K562 (cell line): Measurements from ENCODE around the gene PRKRIP1. TPM values are rescaled to one million over a fixed set of nuclear protein-coding genes. Genes with fewer than 3 reads are reported as not detected.

Experiments used
- ATF1 ChIP-seq, 2 experiments: fragments of 450-650 bp in 1 of 2; IDR thresholded peaks; 2 replicates each; pipeline ENCODE4 v1.6.1; 2016; ENCODE audit warnings: missing compliant biosample characterization in 1 of 2, missing genetic modification characterization in 1 of 2
- ATF3 ChIP-seq, 2 experiments: fragments of 450-650 bp in 1 of 2; sonication (generic) in 1 of 2; formaldehyde crosslinking in 1 of 2; IDR thresholded peaks in 1 of 2; conservative IDR thresholded peaks in 1 of 2; 2 replicates each; pipeline versions ENCODE4 v1.6.1 to v1.8.1; 2016 to 2023; ENCODE audit warnings: mild to moderate bottlenecking in 2 of 2, moderate library complexity in 2 of 2, inconsistent platforms in 1 of 2, missing genetic modification reagents in 1 of 2
- CCNT2 ChIP-seq: IDR thresholded peaks from 2 replicates; pipeline ENCODE4 v1.6.1; 2011; ENCODE audit warnings: borderline replicate concordance, low read depth, mild to moderate bottlenecking, moderate library complexity, mixed read lengths, low read length; ENCODE audit not compliant: insufficient read length; ENCODE audit errors: extremely low read depth
- ETV5 ChIP-seq: sonication (generic); formaldehyde crosslinking; IDR thresholded peaks from 2 replicates; pipeline ENCODE4 v1.4.0; 2020; ENCODE audit warnings: low read depth, mild to moderate bottlenecking, missing genetic modification reagents
- GABPB1 ChIP-seq: sonication (generic); formaldehyde crosslinking; IDR thresholded peaks from 2 replicates; pipeline ENCODE4 v1.8.0; 2022; ENCODE audit warnings: mild to moderate bottlenecking, missing genetic modification reagents
- GATAD2A ChIP-seq: fragments of 450-650 bp; IDR thresholded peaks from 2 replicates; pipeline ENCODE4 v1.6.1; 2017
- JUND ChIP-seq, 2 experiments: IDR thresholded peaks; 2 replicates in 1 of 2; 3 replicates in 1 of 2; pipeline ENCODE4 v1.6.1; 2011; ENCODE audit warnings: borderline replicate concordance in 2 of 2, low read depth in 2 of 2, low read length in 2 of 2, improper control_type of control experiment in 1 of 2, missing biosample characterization in 1 of 2, missing genetic modification characterization in 1 of 2, missing genetic modification reagents in 1 of 2
- NR2F6 ChIP-seq: fragments of 450-650 bp; formaldehyde crosslinking; IDR thresholded peaks from 2 replicates; pipeline ENCODE4 v1.4.0; 2020; ENCODE audit warnings: mild to moderate bottlenecking
- POLR3G ChIP-seq: IDR thresholded peaks from 2 replicates; pipeline ENCODE4 v1.6.1; 2011; ENCODE audit not compliant: insufficient read length, insufficient replicate concordance; ENCODE audit errors: extremely low read depth
- PRMT5 ChIP-seq: sonication (generic); formaldehyde crosslinking; IDR thresholded peaks from 2 replicates; pipeline ENCODE4 v1.5.0; 2020; ENCODE audit warnings: missing genetic modification reagents
- SIN3A ChIP-seq, 2 experiments: fragments of 150-350 bp in 1 of 2; IDR thresholded peaks; 2 replicates each; pipeline ENCODE4 v1.6.1; 2011 to 2016; ENCODE audit warnings: borderline replicate concordance in 2 of 2, low read depth in 2 of 2, low read length in 2 of 2, mild to moderate bottlenecking in 2 of 2, moderate library complexity in 2 of 2; ENCODE audit not compliant: control insufficient read depth in 1 of 2
- SNIP1 ChIP-seq: fragments of 450-650 bp; IDR thresholded peaks from 2 replicates; pipeline ENCODE4 v1.7.1; 2017; ENCODE audit warnings: low read depth, mild to moderate bottlenecking
- SRSF9 ChIP-seq: fragments of 200-400 bp; formaldehyde crosslinking; IDR thresholded peaks from 2 replicates; pipeline ENCODE4 v1.6.1; 2017; ENCODE audit warnings: low read depth, low read length, borderline replicate concordance
- XRCC3 ChIP-seq: fragments of 450-650 bp; IDR thresholded peaks from 2 replicates; pipeline ENCODE4 v1.6.1; 2017; ENCODE audit warnings: mild to moderate bottlenecking, moderate library complexity
- ZBTB8A ChIP-seq: fragments of 450-650 bp; IDR thresholded peaks from 2 replicates; pipeline ENCODE4 v1.6.1; 2018; ENCODE audit warnings: mild to moderate bottlenecking, moderate library complexity; ENCODE audit not compliant: partially characterized antibody
- ZNF224 ChIP-seq: sonication (generic); formaldehyde crosslinking; IDR thresholded peaks from 2 replicates; pipeline ENCODE4 v1.8.0; 2022; ENCODE audit warnings: mild to moderate bottlenecking, missing genetic modification reagents
- ZNF324 ChIP-seq: fragments of 250-450 bp; sonication (Bioruptor Pico); IDR thresholded peaks from 2 replicates; pipeline ENCODE4 v1.4.0; 2020; ENCODE audit warnings: mild to moderate bottlenecking
- polyA plus RNA-seq, 8 experiments: library from polyadenylated mRNA; depleted of rRNA in 4 of 8; stranded (reverse) in 5 of 8; unstranded in 3 of 8; fragments of >200 nt; fragmentation: Nextera tagmentation in 2 of 8; fragmentation: Illumina TruSeq in 1 of 8; extraction: Ambion mirVana in 2 of 8; extraction: Trizol in 1 of 8; gene quantifications; 2 replicates each; pipeline versions ENCODE4 v1.2.1 to v1.2.3, GENCODE V29; 2011 to 2014; ENCODE audit warnings: inconsistent platforms in 1 of 8, missing spikeins in 1 of 8
- total RNA-seq, 7 experiments: library from RNA; depleted of rRNA in 6 of 7; stranded (reverse); fragments of >200 nt in 6 of 7; fragmentation: Illumina TruSeq in 2 of 7; extraction: Trizol in 2 of 7; gene quantifications; 2 replicates each; pipeline versions ENCODE4 v1.2.1 to v1.2.3, GENCODE V29; 2011 to 2021; ENCODE audit warnings: low replicate concordance in 1 of 7
- TF ChIP-seq, protein P1 (sequence below), 2 experiments: fragments of 450-650 bp; conservative IDR thresholded peaks; 2 replicates each; pipeline ENCODE4 v1.6.1; 2017; ENCODE audit warnings: mild to moderate bottlenecking in 2 of 2, moderate library complexity in 2 of 2
- TF ChIP-seq, protein P2 (sequence below), 3 experiments: IDR thresholded peaks in 2 of 3; conservative IDR thresholded peaks in 1 of 3; 2 replicates each; pipeline ENCODE4 v1.5.1; 2011 to 2012; ENCODE audit warnings: low read length in 3 of 3, mild to moderate bottlenecking in 3 of 3, control low read depth in 2 of 3, improper control_type of control experiment in 1 of 3, inconsistent platforms in 1 of 3, low read depth in 1 of 3, mixed read lengths in 1 of 3, moderate library complexity in 1 of 3; ENCODE audit not compliant: insufficient read depth in 2 of 3
- TF ChIP-seq, protein P3 (sequence below): fragments of 450-650 bp; IDR thresholded peaks from 2 replicates; pipeline ENCODE4 v1.6.1; 2016; ENCODE audit warnings: low read depth, mild to moderate bottlenecking, moderate library complexity

The PRKRIP1 gene
- total and polyA plus RNA-seq, 9 of the 15 experiments (the other 6 are each of a cell fraction or from before 2014, with no cell fraction given): 14.9 to 52.1 (median 19.8) TPM

- peak; percentile 21; the same call in 1 of the 2 replicates for TF ChIP-seq ATF3 (IDR thresholded peaks at IDR 0.05)
- no peak for TF ChIP-seq ATF3 (CRISPR knock-in tag; conservative IDR thresholded peaks at IDR 0.05)
- TF ChIP-seq NR2F6 (CRISPR knock-in tag): no peak
- TF ChIP-seq GATAD2A: 0 out of 2 replicates have a peak, but pooled peaks have one; percentile 30
- no peak for TF ChIP-seq ZNF224 (CRISPR knock-in tag)
- TF ChIP-seq, protein P1, sequence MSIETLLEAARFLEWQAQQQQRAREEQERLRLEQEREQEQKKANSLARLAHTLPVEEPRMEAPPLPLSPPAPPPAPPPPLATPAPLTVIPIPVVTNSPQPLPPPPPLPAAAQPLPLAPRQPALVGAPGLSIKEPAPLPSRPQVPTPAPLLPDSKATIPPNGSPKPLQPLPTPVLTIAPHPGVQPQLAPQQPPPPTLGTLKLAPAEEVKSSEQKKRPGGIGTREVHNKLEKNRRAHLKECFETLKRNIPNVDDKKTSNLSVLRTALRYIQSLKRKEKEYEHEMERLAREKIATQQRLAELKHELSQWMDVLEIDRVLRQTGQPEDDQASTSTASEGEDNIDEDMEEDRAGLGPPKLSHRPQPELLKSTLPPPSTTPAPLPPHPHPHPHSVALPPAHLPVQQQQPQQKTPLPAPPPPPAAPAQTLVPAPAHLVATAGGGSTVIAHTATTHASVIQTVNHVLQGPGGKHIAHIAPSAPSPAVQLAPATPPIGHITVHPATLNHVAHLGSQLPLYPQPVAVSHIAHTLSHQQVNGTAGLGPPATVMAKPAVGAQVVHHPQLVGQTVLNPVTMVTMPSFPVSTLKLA (conservative IDR thresholded peaks at IDR 0.05): peak in 1 of 2 experiments; percentile 53; a peak in 2 of 4 replicates
- no peak for TF ChIP-seq SRSF9
- TF ChIP-seq ZNF324 (CRISPR knock-in tag): no peak
- no peak for TF ChIP-seq ZBTB8A
- peak; percentile 31 for TF ChIP-seq CCNT2
- TF ChIP-seq POLR3G: no peak
- 0 out of 2 replicates have a peak, but pooled peaks have one; percentile 12 for TF ChIP-seq GABPB1 (CRISPR knock-in tag)
- TF ChIP-seq XRCC3: no peak
- TF ChIP-seq SIN3A (IDR thresholded peaks at IDR 0.05; ENCODE audit: borderline replicate concordance in 2 of 2, control insufficient read depth in 1 of 2, low read depth in 2 of 2, low read length in 2 of 2): peak in 1 of 2 experiments; percentile 69; a peak in 1 of 4 replicates
- no peak for TF ChIP-seq ATF1 (CRISPR knock-in tag; IDR thresholded peaks at IDR 0.05)
- peak; percentile 46; the same call in 1 of the 2 replicates for TF ChIP-seq ATF1 (tag; IDR thresholded peaks at IDR 0.05)
- no peak for TF ChIP-seq PRMT5 (CRISPR knock-in tag)
- peak; percentile 31; the same call in 1 of the 2 replicates for TF ChIP-seq ETV5
- peak; percentile 50; the same call in 1 of the 2 replicates for TF ChIP-seq JUND (IDR thresholded peaks at IDR 0.05; ENCODE audit: borderline replicate concordance, low read depth, low read length)
- no peak; the same call in 2 of the 3 replicates for TF ChIP-seq JUND (tag; IDR thresholded peaks at IDR 0.05; ENCODE audit: borderline replicate concordance, low read depth, low read length)
- no peak for TF ChIP-seq SNIP1
- TF ChIP-seq, protein P2, sequence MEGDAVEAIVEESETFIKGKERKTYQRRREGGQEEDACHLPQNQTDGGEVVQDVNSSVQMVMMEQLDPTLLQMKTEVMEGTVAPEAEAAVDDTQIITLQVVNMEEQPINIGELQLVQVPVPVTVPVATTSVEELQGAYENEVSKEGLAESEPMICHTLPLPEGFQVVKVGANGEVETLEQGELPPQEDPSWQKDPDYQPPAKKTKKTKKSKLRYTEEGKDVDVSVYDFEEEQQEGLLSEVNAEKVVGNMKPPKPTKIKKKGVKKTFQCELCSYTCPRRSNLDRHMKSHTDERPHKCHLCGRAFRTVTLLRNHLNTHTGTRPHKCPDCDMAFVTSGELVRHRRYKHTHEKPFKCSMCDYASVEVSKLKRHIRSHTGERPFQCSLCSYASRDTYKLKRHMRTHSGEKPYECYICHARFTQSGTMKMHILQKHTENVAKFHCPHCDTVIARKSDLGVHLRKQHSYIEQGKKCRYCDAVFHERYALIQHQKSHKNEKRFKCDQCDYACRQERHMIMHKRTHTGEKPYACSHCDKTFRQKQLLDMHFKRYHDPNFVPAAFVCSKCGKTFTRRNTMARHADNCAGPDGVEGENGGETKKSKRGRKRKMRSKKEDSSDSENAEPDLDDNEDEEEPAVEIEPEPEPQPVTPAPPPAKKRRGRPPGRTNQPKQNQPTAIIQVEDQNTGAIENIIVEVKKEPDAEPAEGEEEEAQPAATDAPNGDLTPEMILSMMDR (IDR thresholded peaks at IDR 0.05 in 2 of 3, conservative IDR thresholded peaks at IDR 0.05 in 1 of 3; ENCODE audit: insufficient read depth in 2 of 3, low read depth in 1 of 3, low read length in 3 of 3): 0 out of 6 replicates have a peak, but pooled peaks of 1 of the 3 experiments have one; percentile 11
- TF ChIP-seq, protein P3, sequence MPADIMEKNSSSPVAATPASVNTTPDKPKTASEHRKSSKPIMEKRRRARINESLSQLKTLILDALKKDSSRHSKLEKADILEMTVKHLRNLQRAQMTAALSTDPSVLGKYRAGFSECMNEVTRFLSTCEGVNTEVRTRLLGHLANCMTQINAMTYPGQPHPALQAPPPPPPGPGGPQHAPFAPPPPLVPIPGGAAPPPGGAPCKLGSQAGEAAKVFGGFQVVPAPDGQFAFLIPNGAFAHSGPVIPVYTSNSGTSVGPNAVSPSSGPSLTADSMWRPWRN: no peak
These were observed 37.3 kb downstream of the PRKRIP1 start, which contains the start of gene ORAI2 (continued) for GRCh38 chr7:102433219-102434038.
